ENCODE results near the gene MYBBP1A.

The MYBBP1A gene

DNA sequence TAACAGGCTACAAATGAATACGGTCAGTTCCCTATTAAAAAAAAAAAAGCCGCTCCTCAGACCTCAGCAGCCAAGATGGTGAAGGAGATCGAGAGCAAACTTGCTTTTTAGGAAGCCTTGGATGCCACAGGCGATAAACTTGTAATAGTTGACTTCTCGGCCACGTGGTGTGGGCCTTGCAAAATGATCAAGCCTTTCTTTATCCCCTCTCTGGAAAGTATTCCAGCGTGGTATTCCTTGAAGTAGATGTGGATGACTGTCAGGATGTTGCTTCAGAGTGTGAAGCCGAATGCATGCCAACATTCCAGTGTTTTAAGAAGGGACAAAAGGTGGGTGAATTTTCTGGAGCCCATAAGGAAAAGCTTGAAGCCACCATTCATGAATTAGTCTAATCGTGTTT lies 16.9 kb upstream of the MYBBP1A start:
- DNase-seq (ENCODE audit: low read depth): no peak

DNA sequence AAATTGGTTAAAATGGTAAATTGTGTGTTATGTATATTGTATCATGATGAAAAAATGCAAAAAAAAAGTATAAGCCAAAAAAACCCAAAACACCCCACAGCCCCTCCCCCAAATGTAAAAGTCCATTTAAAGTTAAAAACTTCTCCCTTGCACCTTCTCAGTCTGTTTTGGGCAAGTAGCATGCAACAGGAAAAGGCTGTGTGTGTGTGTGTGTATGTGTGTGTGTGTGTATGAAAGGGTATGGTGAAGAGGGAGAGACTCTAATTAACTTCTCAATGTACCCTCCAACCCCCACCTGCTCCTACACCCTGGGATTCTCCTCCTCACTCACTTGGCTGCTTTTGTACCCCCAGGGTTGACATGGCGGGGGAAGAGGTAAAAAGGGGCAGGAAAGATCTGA lies 14.4 kb upstream of the MYBBP1A start:
- DNase-seq (ENCODE audit: low read depth): no peak

DNA sequence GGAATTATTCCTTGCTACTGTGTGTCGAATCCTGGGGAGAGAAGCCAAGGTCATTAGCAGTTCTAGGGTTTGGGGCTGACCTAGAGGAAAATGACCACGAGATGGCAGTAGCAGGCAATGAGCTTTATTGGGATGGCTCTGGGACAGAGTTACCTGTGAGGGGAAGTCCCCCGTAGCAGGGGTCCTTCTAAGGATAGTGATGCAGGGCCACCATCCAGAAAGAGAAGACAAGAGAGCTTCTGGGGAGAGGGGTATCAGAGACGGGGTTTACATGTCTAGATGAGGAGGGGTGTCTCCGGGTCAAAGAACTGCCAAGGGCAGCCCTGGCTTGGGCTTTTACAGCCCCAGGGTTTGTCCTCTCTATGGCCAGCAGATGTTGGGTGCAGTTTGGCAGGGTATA lies 11.6 kb upstream of the MYBBP1A start:
- DNase-seq (ENCODE audit: low read depth): no peak

DNA sequence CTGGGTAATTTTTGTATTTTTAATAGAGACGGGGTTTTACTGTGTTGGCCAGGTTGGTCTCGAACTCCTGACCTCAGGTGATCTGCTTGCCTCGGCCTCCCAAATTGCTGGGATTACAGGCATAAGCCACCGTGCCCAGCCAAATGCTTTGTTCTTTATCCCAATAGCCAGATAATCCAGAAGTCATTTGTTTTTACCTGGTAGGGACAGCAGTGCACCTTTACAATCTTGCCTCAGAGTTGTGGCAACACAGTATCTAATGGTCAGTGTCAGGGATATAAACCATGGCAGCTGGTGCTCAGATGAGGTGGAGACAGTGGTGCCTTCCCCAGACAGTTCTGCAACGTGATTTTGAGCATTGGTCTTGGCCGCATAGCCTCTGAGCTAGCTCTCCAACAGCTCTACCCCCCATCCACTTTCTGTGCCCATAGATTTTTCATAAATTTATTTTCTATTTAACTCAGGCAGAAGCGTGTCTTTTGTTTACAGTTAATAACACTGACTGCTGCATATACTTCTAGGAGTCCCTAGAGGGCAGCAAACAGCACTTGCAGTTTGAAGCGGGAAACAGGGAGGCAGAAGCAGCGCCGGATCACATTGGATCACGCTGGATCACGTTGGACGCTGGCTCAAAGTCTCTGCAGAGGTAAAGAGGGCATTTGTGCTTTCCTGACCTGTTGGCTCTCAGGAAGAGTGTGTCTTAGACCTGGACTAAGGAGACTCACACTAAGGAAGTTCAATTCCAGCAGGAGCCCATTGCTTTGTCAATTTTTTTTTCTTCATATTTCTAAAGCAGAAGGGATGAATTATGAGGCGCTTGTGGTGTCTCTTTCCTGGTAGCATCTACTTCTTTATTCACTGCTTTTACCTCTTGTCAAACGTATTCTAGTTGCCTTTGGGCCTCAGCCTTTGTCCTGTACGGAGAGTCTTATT lies 10.3 kb upstream of the MYBBP1A start:
- peak; percentile 40 for DNase-seq (ENCODE audit: low read depth)

DNA sequence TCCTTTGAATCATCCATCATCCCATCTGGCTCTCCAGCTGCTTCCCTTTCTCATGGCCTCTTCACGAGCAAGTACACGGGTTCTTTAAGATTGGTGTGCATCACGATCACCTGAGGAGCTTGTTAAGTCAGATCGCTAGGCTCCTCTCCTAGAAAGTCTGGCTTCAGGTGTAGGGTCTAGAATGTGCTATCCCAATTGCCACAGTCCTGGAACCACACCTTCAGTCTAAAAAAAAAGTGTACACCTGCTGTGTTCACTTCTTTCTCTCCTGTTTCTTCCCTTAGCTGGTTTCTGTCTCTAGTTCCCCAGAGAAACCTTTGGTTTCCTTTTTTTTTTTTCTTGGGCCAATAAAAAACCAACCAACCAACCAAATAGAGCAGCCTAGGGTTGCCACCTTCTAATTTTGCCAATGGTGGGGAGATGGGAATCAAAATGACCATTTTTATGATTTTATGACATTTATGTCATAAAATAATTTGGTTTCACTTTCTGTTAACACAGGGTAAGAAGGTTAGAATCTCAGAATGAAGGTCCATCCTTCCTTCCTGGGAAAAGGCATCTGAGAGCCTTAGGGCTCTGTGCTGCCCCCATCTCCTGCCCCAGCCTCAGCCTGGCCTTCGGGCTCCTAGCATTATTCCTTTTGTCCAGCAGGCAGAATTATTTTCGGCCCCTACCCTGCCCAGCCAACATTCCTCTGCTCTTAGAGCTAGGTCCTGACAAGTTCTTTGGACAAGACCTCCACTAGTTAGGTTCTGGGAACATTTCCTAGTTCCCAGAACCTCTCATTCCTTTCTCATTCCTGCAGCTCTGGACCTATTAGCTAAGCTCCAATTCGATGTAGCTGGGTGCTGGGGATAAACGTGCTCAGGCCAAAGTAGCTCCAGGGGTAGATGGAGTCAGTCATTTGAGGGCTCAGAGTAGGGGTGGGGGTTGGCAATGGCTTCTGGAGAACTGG lies 7.1 kb upstream of the MYBBP1A start:
- no peak for DNase-seq (ENCODE audit: low read depth)

DNA sequence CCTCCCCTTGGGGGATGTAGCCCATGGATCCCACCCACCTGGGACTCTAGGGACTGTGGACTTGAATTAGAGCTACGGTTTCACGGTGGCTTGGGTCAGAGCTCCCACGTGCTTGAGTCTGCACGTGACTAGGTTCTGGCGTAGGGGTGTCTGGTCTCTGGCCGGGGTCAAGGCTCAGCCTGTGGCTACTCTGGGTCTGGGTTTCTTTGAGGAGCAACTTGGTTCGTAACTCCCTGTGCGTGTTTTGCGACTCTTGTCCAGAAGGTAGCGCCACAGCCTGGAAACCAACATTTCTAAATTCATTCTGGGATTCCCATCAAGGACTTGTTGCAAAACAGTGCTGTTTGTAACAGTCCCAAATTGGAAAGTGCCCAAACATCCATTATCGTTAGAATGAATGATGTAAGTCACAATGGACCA lies 5.7 kb upstream of the MYBBP1A start:
- no peak for DNase-seq (ENCODE audit: low read depth)

DNA sequence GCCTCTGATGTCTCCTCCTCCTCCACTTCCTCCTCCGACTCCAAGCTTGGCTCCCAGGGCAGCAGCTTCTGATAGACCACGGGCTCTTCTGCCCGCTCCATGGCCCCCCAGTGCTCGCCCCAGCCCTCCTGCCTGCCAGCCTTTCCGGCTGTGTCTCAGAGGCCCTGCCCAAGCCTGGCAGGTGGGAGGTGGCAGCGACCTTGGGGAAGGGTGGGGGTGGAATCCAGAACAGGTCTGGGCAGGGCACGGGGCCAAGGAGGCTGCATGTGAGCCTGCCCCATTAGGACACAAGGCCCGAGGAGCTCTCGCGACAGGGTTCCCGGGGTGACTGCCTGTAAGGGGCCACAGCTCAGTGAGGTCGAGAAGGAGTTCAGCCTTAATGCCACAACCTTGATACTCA lies 5.2 kb upstream of the MYBBP1A start, which contains the start of gene GGT6:
Gene GGT6, minus strand, starts transcription at position 157 of the 400 bp plus-strand sequence. Its CDS starts 56 bp downstream, at position 101.
- DNase-seq (ENCODE audit: low read depth): no peak

DNA sequence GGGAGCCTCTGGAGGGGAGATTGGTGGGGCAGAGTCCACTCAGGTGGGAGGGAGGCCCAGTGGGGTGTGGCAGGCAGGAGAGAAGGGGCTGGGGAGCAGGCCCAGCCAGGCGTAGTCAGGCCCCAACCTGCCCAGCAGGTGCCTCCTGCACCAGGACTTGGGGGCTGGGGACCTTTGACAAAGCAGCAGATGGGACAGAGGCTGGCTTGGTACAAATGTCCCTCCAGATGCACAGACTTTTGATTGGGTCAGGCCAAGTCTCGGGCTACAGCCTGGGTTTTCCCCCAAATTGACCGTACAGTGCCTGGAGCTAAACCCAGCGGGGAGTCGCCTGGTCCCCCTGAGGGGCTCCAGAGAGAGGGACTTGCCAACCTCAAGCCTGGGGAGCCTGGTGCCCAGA lies 4.8 kb upstream of the MYBBP1A start:
- no peak for DNase-seq (ENCODE audit: low read depth)

DNA sequence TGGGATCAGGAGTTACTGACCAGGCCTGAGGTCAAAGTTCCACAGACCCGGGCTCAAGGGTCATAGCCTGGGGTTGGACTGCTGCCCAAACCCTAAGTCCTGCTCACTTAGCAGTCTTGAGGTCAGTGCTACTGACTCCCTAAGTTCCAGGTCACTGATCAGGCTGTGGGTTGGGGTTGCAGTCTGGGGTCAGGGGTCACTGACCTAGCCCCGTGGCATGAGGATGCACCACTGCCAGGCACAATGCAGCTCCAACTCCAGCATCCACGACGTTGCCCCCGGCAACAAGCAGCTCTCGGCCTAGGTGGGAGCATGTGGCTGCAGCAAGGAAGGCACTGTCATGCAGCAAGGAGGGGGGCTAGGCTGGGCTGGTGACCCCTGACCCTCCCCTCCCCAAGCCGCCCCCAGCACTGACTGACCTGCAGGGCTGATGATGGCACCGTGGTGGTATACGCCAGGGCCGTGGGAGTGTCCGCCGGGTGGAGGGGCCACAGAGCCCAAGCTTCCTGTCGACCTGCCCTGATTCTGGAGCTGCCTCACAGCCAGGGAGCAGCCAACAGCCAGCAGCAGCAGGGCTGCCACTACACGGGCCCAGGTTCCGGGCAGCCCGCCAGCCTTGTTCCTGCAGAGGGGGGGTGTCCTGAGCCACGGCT lies 4.1 kb upstream of the MYBBP1A start:
- DNase-seq (ENCODE audit: low read depth): no peak

DNA sequence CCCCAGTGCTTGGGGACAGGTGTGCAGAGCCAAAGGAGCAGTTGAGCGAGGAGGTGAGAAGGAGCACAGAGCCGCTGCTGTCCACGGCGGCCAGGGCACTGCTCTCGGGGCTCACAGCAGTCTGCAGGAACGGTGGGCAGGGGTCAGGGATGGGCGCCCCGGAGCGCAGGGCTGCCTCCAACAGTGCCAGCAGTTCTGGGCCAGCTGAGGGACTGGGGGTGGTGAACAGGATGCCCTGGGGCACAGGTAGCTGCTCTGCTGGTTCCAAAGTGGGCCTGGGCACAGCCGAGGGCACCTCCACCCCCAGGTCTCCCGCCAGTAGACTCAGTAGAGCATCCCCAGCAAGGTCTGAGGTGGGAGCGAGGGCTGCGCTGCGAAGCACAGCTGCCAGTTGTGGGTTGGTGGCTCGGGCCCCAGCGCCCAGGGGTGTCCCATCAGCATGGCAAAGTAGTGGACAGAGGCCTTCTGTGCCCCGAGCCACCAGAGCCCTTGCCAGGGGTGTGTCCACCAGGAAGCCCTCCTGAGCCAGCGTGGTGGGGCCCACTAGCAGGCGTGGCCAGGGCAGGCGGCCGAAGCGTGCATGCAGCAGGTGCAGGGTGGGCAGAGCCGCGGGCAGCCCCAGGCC lies 3.3 kb upstream of the MYBBP1A start:
- DNase-seq (ENCODE audit: low read depth): no peak

DNA sequence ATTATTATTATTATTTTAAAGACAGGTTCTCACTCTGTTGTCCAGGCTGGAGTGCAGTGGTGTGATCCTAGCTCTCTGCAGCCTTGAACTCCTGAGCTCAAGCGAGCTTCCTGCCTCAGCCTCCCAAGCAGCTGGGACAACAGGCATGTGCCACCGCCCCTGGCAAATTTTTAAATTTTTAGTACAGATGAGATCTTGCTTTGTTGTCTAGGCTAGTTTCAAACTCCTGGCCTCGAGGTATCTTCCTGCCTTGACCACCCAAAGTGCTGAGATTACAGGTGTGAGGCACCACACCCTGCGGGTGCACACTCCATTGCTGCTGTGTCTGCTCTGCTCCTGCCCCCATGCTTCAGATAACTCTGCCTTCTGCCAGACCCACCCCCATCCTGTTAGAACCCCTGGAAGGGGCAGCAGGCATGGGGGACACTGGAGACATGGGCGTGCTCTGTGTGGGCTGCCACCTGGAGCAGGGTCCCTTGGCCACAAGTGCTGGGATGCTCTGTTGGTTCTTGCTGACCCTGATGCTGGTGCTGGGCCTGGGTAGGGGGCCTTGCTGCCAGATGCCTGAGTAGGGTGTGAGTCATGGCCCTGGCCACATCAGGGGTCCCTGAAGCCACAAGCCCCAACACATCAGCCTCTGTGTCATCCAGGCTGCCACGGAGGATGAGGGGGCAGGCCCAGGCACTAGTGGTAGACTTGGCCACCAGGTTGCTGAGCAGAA lies 2.6 kb upstream of the MYBBP1A start:
- no peak for DNase-seq (ENCODE audit: low read depth)

DNA sequence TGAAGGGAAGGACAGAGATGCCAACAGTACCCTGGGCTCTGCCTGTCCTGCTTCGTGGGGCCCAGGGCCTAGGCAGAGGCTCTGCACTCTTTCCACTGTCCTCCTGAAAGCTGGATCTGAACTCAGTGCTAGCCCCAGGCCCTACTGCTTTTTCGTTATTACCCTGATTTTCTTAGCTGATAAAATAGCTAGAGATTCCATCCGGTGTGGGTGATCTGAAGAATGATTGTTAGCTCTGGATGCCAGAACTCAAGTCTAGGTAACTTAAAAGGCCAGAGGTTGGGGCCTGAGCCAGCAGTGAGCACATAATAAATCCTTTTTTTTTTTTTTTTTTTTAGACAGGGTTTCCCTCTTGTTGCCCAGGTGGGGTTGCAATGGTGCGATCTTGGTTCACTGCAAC lies 1.8 kb upstream of the MYBBP1A start:
- DNase-seq (ENCODE audit: low read depth): no peak

DNA sequence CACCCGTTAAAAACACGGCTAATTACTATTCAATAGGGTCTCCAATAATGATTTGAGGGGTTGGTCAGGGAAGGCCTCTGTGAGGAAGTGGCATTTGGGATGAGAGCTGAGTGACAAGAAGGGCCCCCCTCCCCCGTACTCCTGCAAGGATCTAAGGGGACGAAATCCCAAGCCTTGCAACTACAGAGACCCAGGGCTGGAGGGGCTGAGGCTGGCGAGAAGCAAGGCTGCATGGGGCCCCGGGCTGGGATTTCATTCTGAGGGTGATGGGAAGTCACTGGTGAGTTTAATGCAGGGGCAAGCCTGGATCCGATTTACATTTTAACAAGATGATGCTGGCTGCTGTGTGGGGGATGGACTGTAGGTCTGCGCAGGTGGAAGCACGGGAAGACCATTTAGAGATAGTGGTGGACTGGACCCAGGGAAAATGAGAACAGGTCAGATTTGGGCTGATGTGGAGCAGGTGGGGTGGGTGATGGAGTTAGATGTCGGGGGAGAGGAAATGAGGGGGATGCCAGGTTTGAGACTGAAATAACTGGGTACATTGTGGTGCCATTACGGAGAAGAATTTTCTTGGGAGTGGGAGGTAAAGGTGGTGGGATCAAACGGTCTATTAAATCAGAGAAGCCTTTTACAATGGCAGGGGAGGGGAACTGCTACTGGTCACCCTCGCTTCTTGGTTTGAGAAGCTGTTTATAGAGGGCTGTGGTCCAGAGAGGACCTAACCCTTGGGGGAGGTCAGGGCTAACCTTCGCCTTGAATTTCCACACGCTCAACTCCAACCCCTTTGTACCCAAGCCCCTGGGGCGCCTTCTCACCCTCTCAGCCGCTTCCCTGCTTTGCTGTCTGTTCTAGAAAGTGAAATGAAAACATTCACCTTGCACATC lies 932 bp upstream of the MYBBP1A start:
- no peak for DNase-seq (ENCODE audit: low read depth)

DNA sequence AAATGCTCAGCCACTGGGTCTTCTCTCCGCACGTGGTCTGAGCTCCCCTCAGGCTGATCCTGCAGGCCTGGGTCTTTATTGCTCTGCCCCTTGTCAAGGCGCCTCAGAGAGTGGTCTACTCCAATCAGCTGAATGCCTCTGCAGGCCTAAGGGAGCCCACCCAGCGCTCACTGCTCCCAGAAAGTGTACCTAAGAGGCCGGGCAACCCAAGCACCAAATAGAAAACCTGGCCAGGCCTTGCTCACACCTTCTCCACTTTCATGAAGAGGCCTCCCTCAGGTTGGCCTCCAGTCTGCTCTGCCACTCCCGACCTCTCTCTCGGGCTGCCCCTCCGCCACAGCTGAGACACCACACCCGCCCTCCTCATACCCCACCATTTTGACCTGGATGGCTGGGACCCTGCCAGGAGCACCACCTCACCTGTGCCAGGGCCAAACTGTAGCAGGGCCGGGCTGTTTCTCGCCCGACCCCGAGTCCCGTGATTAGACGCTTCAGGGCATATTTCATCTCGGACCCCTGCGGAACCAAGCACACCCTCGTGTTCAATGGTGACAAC lies 665 bp downstream of the MYBBP1A start:
- DNase-seq (ENCODE audit: low read depth): no peak

DNA sequence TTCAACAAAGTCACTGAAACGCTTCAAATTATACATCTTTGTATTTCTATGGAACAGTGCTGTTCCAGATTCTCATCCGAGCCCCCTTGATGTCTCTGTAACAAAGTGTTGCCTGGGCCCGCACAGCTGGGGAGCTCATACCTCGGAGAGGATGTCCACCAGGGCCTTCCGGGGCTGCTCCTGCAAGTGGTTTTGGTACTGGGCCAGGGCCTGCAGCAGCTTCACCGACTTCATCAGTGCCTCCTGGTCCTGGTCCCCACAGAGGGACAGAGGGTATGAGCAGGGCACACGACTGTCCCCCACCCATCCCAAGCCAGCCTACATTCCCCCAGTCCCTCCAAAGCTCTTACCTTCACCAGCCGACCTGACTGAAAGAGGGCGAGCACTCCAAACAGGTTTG lies 1.5 kb downstream of the MYBBP1A start:
- no peak for DNase-seq (ENCODE audit: low read depth)

DNA sequence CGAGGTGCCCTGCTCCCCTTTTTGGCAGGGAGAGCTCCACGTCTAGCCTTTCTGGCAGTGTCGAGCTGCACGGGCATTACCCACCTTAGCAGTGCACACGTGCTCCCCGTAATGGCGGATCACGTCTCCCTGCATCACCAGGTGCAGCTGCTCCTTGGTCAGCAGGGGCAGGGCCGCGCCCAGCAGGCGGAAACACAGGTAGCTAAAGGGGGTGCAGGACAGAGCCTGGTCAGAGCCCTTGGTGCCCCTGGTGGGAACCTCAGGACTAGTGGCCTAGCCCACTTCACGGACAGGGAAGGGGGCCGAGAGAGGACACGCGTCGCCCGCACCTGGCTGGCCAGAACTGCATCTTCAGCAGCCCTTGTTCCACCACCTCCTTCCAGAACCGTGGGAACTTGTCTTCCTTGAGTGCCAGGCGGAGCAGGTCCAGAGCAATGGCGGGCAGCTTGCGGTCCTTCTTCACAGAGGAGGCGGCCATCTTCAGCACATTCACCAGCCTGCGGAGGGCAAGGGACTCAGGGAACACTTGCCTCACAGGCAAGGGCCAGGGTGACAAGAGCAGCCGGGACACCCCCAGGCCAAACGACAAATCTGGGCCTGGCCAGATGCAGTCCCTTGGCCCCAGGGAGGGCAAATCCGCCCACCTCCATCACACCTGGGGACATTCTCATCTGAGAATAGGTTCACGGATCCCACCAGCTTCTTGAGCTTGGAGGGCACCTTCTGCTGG lies 3.2 kb downstream of the MYBBP1A start:
- no peak for DNase-seq (ENCODE audit: low read depth)

DNA sequence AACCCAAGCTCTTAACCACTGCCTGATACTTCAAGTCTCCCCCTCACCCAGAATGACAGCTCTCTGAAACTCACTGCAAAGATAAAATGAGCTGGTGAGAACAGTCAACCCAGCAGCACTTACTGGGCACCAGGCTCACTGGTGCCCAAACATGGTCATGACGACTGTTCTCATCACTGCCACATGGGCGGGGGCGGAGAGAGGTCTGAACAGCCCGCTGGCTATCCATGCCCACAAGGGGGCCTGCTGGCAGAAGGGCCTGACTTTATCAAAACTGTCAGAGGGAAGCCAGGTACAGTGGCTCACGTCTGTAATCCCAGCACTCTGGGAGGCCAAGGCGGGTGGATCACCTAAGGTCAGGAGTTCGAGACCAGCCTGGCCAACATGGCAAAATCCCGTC lies 4.0 kb downstream of the MYBBP1A start:
- no peak for DNase-seq (ENCODE audit: low read depth)

DNA sequence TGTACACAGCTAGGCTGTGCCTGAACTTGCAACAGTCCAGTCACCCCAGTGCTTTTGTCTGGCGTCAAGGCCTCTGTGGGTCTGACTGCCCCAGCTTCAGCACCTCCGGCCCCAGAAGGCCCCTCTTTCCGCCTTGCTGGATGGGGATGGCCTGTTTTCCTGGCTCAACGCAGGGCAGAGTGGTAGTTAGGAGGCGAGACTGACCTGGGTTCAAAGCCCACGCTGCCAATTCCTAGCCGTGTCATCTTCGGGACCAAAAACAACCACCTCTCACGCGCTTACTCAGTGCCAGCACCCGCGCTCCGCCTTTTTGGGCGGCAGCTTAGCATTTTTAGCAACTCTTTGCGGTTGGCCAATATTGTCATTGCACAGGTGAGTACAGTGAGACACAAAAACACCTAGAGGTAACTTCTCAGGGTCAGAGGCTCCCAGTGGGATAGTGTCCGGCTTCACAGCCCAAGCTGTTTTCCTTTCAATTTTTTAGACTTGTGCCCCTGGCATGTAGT lies 4.6 kb downstream of the MYBBP1A start:
- no peak for DNase-seq (ENCODE audit: low read depth)
